Hepatocyte (in vitro differentiated cells): Measurements from ENCODE around the gene ANKRD13B. TPM values are rescaled to one million over a fixed set of nuclear protein-coding genes. Genes with fewer than 3 reads are reported as not detected.

Experiments
- DNase-seq: peaks from one replicate; pipeline ENCODE4 v3.0.0-alpha.2; 2016; ENCODE audit warnings: low spot score
- H2AFZ ChIP-seq: fragments of 200-600 bp; sonication (generic); 2 replicates; pipeline ENCODE4 v1.6.0; 2016; ENCODE audit warnings: antibody characterized with exemption, mild to moderate bottlenecking
- H3K27ac ChIP-seq: fragments of 200-600 bp; sonication (generic); 2 replicates; pipeline ENCODE4 v1.5.1; 2016; ENCODE audit warnings: mild to moderate bottlenecking
- H3K27me3 ChIP-seq: fragments of 200-600 bp; sonication (generic); 2 replicates; pipeline ENCODE4 v1.6.1; 2016
- H3K36me3 ChIP-seq: fragments of 200-600 bp; sonication (generic); replicated peaks from 2 replicates; pipeline ENCODE4 v1.5.1; 2016; ENCODE audit warnings: low read depth; ENCODE audit not compliant: insufficient read depth
- H3K4me1 ChIP-seq: fragments of 200-600 bp; sonication (generic); 2 replicates; pipeline ENCODE4 v1.5.1; 2016; ENCODE audit warnings: mild to moderate bottlenecking, moderate library complexity; ENCODE audit not compliant: insufficient read depth
- H3K4me2 ChIP-seq: fragments of 200-600 bp; sonication (generic); 2 replicates; pipeline ENCODE4 v1.6.0; 2016
- H3K4me3 ChIP-seq: fragments of 200-600 bp; sonication (generic); 2 replicates; pipeline ENCODE4 v1.5.1; 2016; ENCODE audit warnings: mild to moderate bottlenecking
- H3K79me2 ChIP-seq: fragments of 200-600 bp; sonication (generic); 2 replicates; pipeline ENCODE4 v1.6.0; 2017; ENCODE audit warnings: mild to moderate bottlenecking
- H3K9me2 ChIP-seq: fragments of 200-600 bp; sonication (generic); replicated peaks from 2 replicates; pipeline ENCODE4 v1.6.0; 2017; ENCODE audit warnings: mild to moderate bottlenecking; ENCODE audit not compliant: insufficient read depth
- H3K9me3 ChIP-seq: fragments of 200-600 bp; sonication (generic); 2 replicates; pipeline ENCODE4 v1.5.1; 2016; ENCODE audit warnings: low read depth, mild to moderate bottlenecking
- H4K20me1 ChIP-seq: fragments of 200-600 bp; sonication (generic); 2 replicates; pipeline ENCODE4 v1.6.0; 2016; ENCODE audit warnings: mild to moderate bottlenecking; ENCODE audit not compliant: insufficient read depth, poor library complexity, severe bottlenecking
- CTCF ChIP-seq: fragments of 200-600 bp; sonication (generic); IDR thresholded peaks from 2 replicates; pipeline ENCODE4 v1.5.1; 2016; ENCODE audit warnings: antibody characterized with exemption, mild to moderate bottlenecking; ENCODE audit not compliant: poor library complexity
- EZH2 ChIP-seq: fragments of 200-600 bp; sonication (generic); IDR thresholded peaks from 2 replicates; pipeline ENCODE4 v1.6.1; 2016; ENCODE audit warnings: antibody characterized with exemption, mild to moderate bottlenecking, borderline replicate concordance
- EZH2phosphoT487 ChIP-seq: fragments of 200-600 bp; sonication (generic); IDR thresholded peaks from one replicate; pipeline ENCODE4 v1.6.1; 2018; ENCODE audit warnings: antibody characterized with exemption, mild to moderate bottlenecking, low read depth, moderate library complexity; ENCODE audit not compliant: unreplicated experiment, severe bottlenecking
- WGBS: methylation state at CpG from one replicate; pipeline ENCODE4 v1.1.6; 2016; ENCODE audit warnings: low lambda C conversion rate; ENCODE audit errors: missing lambda C conversion rate; 5-methylcytosine and 5-hydroxymethylcytosine counted together
- polyA plus RNA-seq: library from polyadenylated mRNA; unstranded; fragments of >200 nt; fragmentation: Nextera tagmentation; extraction: Ambion mirVana; gene quantifications from 2 replicates; pipeline ENCODE4 v1.2.1, GENCODE V29; 2016
- total RNA-seq: library from RNA; depleted of rRNA; stranded (reverse); fragments of >200 nt; gene quantifications from 2 replicates; pipeline ENCODE4 v1.2.3, GENCODE V29; 2014

ANKRD13B gene
- total and polyA plus RNA-seq, 2 experiments from 2014 or later = 5.1 to 7.2 TPM

- peaks cover 19% of the 10 kb centered on the region for H3K4me1 ChIP-seq
- peaks cover 39% of the 10 kb centered on the region for H3K27me3 ChIP-seq
- H3K27ac ChIP-seq = no peak overlapping the region
- DNase-seq = no peak
- H3K4me2 ChIP-seq = peak overlapping the region; percentile 71
- no peaks in the 10 kb centered on the region for H3K36me3 ChIP-seq
- TF ChIP-seq EZH2 (no peak), EZH2phosphoT487 (no peak), CTCF (no peak)
- WGBS = 93% methylated on average over 58 of the region's 85 CpGs
- H4K20me1 ChIP-seq = no peaks in the 10 kb centered on the region
- no peaks in the 10 kb centered on the region for H3K9me2 ChIP-seq
- no peaks in the 10 kb centered on the region for H3K9me3 ChIP-seq
- H2AFZ ChIP-seq = no peak overlapping the region
- H3K4me3 ChIP-seq = no peak overlapping the region
- no peaks in the 10 kb centered on the region for H3K79me2 ChIP-seq
These were observed 19.7 kb downstream of the ANKRD13B start for GRCh38 chr17:29612404-29613280.

GRCh38 chr17:29613352-29613837, 20.5 kb downstream of the ANKRD13B start:
- Histone ChIP-seq H3K79me2 (no peaks in the 10 kb centered on the region), H3K9me3 (no peaks in the 10 kb centered on the region), H3K4me1 (peaks cover 26% of the 10 kb centered on the region), H3K4me3 (no peak overlapping the region), H4K20me1 (no peaks in the 10 kb centered on the region), H3K36me3 (no peaks in the 10 kb centered on the region), H3K27ac (no peak overlapping the region), H3K4me2 (peak overlapping the region; percentile 71), H3K9me2 (no peaks in the 10 kb centered on the region), H3K27me3 (peaks cover 47% of the 10 kb centered on the region), H2AFZ (no peak overlapping the region)
- peak; percentile 67 for TF ChIP-seq CTCF
- TF ChIP-seq EZH2 = no peak
- no peak for TF ChIP-seq EZH2phosphoT487
- WGBS = 14% methylated on average over 39 of the region's 50 CpGs
- DNase-seq = peak; percentile 90

DNA sequence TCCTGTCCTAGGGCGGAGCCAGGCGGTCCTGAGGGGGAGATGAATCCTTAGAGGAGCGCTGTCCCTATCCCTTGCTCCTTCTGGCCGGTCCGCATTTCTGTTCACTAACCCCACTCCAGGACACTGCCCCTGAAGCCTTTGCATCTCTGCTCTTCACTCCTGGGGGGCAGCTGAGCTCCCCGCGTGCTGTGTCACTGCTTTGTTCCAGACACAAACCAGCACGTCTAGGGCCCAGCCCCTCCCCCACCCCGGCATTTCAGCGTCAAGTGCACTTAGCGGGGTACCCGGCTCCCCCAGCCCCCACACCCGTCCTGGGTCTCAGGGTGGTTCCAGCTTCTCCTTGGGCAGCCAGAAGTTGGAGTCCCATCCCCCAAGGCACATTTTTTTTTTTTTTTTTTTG, 20.9 kb downstream of the ANKRD13B start:
- Histone ChIP-seq H3K9me2 (no peaks in the 10 kb centered on the region), H4K20me1 (no peaks in the 10 kb centered on the region), H2AFZ (no peak overlapping the region), H3K79me2 (no peaks in the 10 kb centered on the region), H3K9me3 (no peaks in the 10 kb centered on the region), H3K4me1 (peaks cover 26% of the 10 kb centered on the region), H3K4me3 (no peak overlapping the region), H3K27ac (no peak overlapping the region), H3K36me3 (no peaks in the 10 kb centered on the region), H3K4me2 (peak overlapping the region; percentile 71), H3K27me3 (peaks cover 51% of the 10 kb centered on the region)
- no peak for DNase-seq
- 51% methylated on average over 11 of the region's 13 CpGs for WGBS
- no peak for TF ChIP-seq CTCF
- TF ChIP-seq EZH2 = no peak
- no peak for TF ChIP-seq EZH2phosphoT487
